Rectal smooth muscle tissue (tissue), 1 donor: ENCODE data around the gene ZNF652.
"Not testable (repeated sequence)": the region's sequence is repeated elsewhere in the genome, so short reads cannot be mapped to it uniquely, and the experiment has no call there.

Source experiments
- H3K27ac ChIP-seq: one replicate; pipeline ENCODE4 v1.7.0; 2013; ENCODE audit warnings: low read depth, low read length, inconsistent platforms
- H3K27me3 ChIP-seq: one replicate; pipeline ENCODE4 v1.7.0; 2013; ENCODE audit warnings: low read length; ENCODE audit not compliant: control insufficient read depth, insufficient read depth
- H3K36me3 ChIP-seq: one replicate; pipeline ENCODE4 v1.7.0; 2013; ENCODE audit warnings: low read length; ENCODE audit not compliant: control insufficient read depth, insufficient read depth
- H3K4me1 ChIP-seq: one replicate; pipeline ENCODE4 v1.7.0; 2013; ENCODE audit warnings: low read length; ENCODE audit not compliant: control insufficient read depth, insufficient read depth
- H3K4me3 ChIP-seq: one replicate; pipeline ENCODE4 v1.7.0; 2013; ENCODE audit warnings: low read length
- H3K9ac ChIP-seq: one replicate; pipeline ENCODE4 v1.7.0; 2013; ENCODE audit warnings: low read length

Gene ZNF652

DNA sequence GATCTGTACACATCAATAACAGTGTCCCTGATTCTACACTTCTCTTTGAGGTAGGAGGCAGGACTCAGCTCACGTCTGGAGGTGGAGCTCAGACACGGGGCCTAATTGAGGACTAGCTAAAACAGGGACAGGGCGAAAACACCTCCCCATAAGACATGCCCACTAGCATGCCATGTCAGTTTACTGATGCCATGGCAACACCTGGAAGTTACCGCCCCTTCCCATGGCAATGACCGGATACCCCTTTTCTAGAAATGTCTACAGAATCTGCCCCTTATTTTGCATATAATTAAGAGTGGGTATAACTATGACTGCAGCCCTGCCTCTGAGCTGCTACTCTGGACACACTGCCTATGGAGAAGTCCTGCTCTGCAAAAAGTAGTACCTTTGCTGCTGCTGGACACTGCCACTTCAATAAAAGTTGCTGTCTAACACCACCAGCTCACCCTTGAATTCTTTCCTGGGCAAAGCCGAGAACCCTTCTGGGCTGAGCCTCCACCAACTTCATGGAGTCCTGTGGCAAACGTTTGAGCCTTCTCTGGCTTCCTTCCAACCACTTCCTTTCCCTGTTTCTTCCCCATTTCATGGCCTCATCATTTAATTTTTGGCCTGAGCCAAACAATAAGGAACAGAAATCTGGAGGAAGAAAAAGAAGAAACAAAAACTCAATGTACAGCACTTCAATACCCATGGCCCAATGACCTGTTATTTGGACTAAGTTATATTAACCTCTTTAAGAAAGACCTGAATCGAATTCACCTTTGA, 31.6 kb upstream of the ZNF652 start:
- no peak overlapping the region for H3K27ac ChIP-seq
- peaks cover 2% of the 10 kb centered on the region for H3K4me1 ChIP-seq
- no peak overlapping the region for H3K9ac ChIP-seq
- H3K27me3 ChIP-seq: no peaks in the 10 kb centered on the region
- H3K36me3 ChIP-seq: no peaks in the 10 kb centered on the region
- no peak overlapping the region for H3K4me3 ChIP-seq

- peaks cover 6% of the 10 kb centered on the region for H3K4me1 ChIP-seq
- H3K27ac ChIP-seq: peak overlapping the region; percentile 52
- H3K36me3 ChIP-seq: no peaks in the 10 kb centered on the region
- H3K4me3 ChIP-seq: peak overlapping the region; percentile 48
- H3K27me3 ChIP-seq: no peaks in the 10 kb centered on the region
- H3K9ac ChIP-seq: no peak overlapping the region
These were observed 28.7 kb upstream of the ZNF652 start for GRCh38 chr17:49390548-49391324.

GRCh38 chr17:49389514-49390347, 27.7 kb upstream of the ZNF652 start:
- not testable (repeated sequence) for H3K9ac ChIP-seq, H3K4me3 ChIP-seq, H3K27me3 ChIP-seq, H3K36me3 ChIP-seq, H3K4me1 ChIP-seq, H3K27ac ChIP-seq

- H3K27ac ChIP-seq: no peak overlapping the region
These were observed 26.9 kb upstream of the ZNF652 start for GRCh38 chr17:49388692-49389513.

GRCh38 chr17:49388290-49388640, 26.2 kb upstream of the ZNF652 start:
- no peak overlapping the region for H3K4me3 ChIP-seq
- H3K27ac ChIP-seq: no peak overlapping the region
- H3K27me3 ChIP-seq: no peaks in the 10 kb centered on the region
- H3K4me1 ChIP-seq: peaks cover 4% of the 10 kb centered on the region
- no peaks in the 10 kb centered on the region for H3K36me3 ChIP-seq
- H3K9ac ChIP-seq: no peak overlapping the region

More at GRCh38 chr17:49388692-49389513, 26.9 kb upstream of the ZNF652 start:
- H3K27me3 ChIP-seq: no peaks in the 10 kb centered on the region
- H3K4me1 ChIP-seq: peaks cover 4% of the 10 kb centered on the region
- no peak overlapping the region for H3K9ac ChIP-seq
- no peak overlapping the region for H3K4me3 ChIP-seq
- H3K36me3 ChIP-seq: no peaks in the 10 kb centered on the region

DNA sequence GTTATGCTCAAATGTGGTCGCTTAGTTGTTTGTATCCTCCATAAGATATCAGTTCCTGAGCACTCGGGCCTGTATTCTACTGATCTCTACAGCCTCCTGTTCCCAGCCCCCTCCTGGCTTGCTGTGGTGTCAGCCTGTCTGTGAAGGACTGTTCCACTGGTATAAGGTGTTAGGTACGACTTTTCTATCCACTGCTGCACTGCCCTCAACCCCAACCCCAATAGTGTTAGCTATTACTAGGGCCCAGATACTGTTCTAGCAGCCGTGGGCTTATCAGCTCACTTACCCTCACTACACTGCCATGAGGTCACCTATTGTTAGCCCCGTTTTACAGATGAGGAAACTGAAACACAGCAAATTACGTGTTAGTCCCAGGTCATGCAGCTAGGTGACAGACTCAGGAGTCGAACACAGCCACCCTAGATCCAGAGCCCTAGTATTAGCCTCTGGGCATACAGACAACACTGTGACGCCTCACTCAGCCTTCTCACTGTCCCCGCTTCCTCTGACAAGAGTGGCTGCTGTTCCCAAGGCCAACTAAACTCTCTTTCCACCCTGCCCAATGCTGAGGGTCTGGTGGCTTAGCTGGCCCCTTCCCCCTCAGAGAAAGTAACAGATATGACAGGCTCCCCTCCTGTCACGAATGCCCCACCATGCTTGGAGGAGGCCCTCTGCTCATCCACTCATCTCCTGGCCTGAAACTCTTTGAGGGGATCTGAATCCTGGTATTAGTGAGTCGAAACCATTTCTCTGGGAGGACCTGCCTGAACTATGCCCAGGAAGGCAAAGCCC, 25.6 kb upstream of the ZNF652 start:
- Histone ChIP-seq H3K4me1 (peaks cover 4% of the 10 kb centered on the region), H3K27me3 (no peaks in the 10 kb centered on the region), H3K9ac (no peak overlapping the region), H3K4me3 (no peak overlapping the region), H3K27ac (no peak overlapping the region), H3K36me3 (no peaks in the 10 kb centered on the region)

- Histone ChIP-seq H3K27ac (no peak overlapping the region), H3K9ac (no peak overlapping the region), H3K27me3 (no peaks in the 10 kb centered on the region), H3K4me1 (peaks cover 12% of the 10 kb centered on the region), H3K36me3 (no peaks in the 10 kb centered on the region), H3K4me3 (no peak overlapping the region)
These were observed 24.3 kb upstream of the ZNF652 start for GRCh38 chr17:49386373-49386772.

GRCh38 chr17:49384951-49385350, 22.9 kb upstream of the ZNF652 start:
- peaks cover 12% of the 10 kb centered on the region for H3K4me1 ChIP-seq

DNA sequence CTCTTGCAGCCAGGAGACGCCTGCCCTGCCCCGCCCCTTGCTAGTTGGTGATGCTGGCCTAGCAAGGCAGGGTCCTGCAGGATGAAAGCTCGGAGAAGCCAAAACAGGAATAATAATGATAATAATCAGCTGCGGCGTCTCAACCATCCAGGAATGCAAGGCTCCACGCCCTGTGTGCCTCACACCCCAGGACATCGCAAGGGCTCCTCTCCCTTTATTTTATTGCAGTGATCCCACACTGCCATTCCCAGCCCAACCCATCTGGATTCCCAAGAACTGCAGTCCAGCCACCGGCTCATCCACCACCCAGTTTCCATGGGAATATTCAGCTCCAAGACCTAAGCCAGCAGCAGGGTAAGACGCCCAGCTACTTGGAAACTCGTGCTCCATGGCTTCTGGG, 21.0 kb upstream of the ZNF652 start:
- peaks cover 12% of the 10 kb centered on the region for H3K4me1 ChIP-seq
- no peaks in the 10 kb centered on the region for H3K36me3 ChIP-seq
- no peak overlapping the region for H3K4me3 ChIP-seq
- H3K9ac ChIP-seq: no peak overlapping the region
- no peaks in the 10 kb centered on the region for H3K27me3 ChIP-seq
- no peak overlapping the region for H3K27ac ChIP-seq

More at GRCh38 chr17:49384951-49385350, 22.9 kb upstream of the ZNF652 start:
- Histone ChIP-seq H3K4me3 (no peak overlapping the region), H3K27me3 (no peaks in the 10 kb centered on the region), H3K9ac (no peak overlapping the region), H3K36me3 (no peaks in the 10 kb centered on the region), H3K27ac (no peak overlapping the region)

GRCh38 chr17:49382556-49382955, 20.5 kb upstream of the ZNF652 start:
- H3K27ac ChIP-seq: peak overlapping the region; percentile 80

GRCh38 chr17:49381793-49382192, 19.7 kb upstream of the ZNF652 start:
- Histone ChIP-seq H3K9ac (no peak overlapping the region), H3K27ac (peak overlapping the region; percentile 80), H3K27me3 (no peaks in the 10 kb centered on the region), H3K36me3 (no peaks in the 10 kb centered on the region), H3K4me1 (peaks cover 12% of the 10 kb centered on the region), H3K4me3 (no peak overlapping the region)

More at GRCh38 chr17:49382556-49382955, 20.5 kb upstream of the ZNF652 start:
- Histone ChIP-seq H3K4me1 (peaks cover 12% of the 10 kb centered on the region), H3K36me3 (no peaks in the 10 kb centered on the region), H3K27me3 (no peaks in the 10 kb centered on the region), H3K4me3 (no peak overlapping the region), H3K9ac (no peak overlapping the region)
